HG02798 (cell line): Measurements from ENCODE around the gene SRSF4.
"Not testable (repeated sequence)": the region's sequence is repeated elsewhere in the genome, so short reads cannot be mapped to it uniquely, and the experiment has no call there.

Source experiments
- ATAC-seq: cut with Tn5 transposase; IDR thresholded peaks from one replicate; pipeline ENCODE4 v1.9.1; 2021; ENCODE audit warnings: mild to moderate bottlenecking; ENCODE audit not compliant: unreplicated experiment, poor library complexity

The SRSF4 gene

GRCh38 chr1:29166291-29166878, 15.3 kb downstream of the SRSF4 start:
- ATAC-seq: no peak

- no peak for ATAC-seq
Observed at GRCh38 chr1:29164588-29164987, 17.1 kb downstream of the SRSF4 start.

GRCh38 chr1:29162476-29163138, 19.1 kb downstream of the SRSF4 start:
- ATAC-seq: no peak

GRCh38 chr1:29162025-29162424, 19.7 kb downstream of the SRSF4 start:
- ATAC-seq: no peak

- ATAC-seq: no peak
Observed at GRCh38 chr1:29159773-29160172, 21.9 kb downstream of the SRSF4 start.

- no peak for ATAC-seq
Observed at GRCh38 chr1:29157269-29157601, 24.5 kb downstream of the SRSF4 start.

GRCh38 chr1:29156543-29157268, 25.0 kb downstream of the SRSF4 start:
- no peak for ATAC-seq

GRCh38 chr1:29152046-29152805, 29.5 kb downstream of the SRSF4 start:
- ATAC-seq: no peak

- not testable (repeated sequence) for ATAC-seq
Observed at GRCh38 chr1:29150346-29150745, 31.4 kb downstream of the SRSF4 start.

- no peak for ATAC-seq
Observed at GRCh38 chr1:29148656-29149491, 32.8 kb downstream of the SRSF4 start.

GRCh38 chr1:29145739-29146437, 35.8 kb downstream of the SRSF4 start:
- ATAC-seq: no peak

- no peak for ATAC-seq
Observed at GRCh38 chr1:29144178-29144577, 37.5 kb downstream of the SRSF4 start.

GRCh38 chr1:29142714-29143113, 39.0 kb downstream of the SRSF4 start:
- no peak for ATAC-seq

GRCh38 chr1:29136391-29136915, 45.2 kb downstream of the SRSF4 start:
- no peak for ATAC-seq

GRCh38 chr1:29134695-29135028, 47.0 kb downstream of the SRSF4 start:
- ATAC-seq: no peak

- no peak for ATAC-seq
Observed at GRCh38 chr1:29133861-29134694, 47.6 kb downstream of the SRSF4 start.

- not testable (repeated sequence) for ATAC-seq
Observed at GRCh38 chr1:29131056-29131455, 50.6 kb downstream of the SRSF4 start.

- no peak for ATAC-seq
Observed at GRCh38 chr1:29129916-29130315, 51.8 kb downstream of the SRSF4 start.

- no peak for ATAC-seq
Observed at GRCh38 chr1:29128739-29129138, 53.0 kb downstream of the SRSF4 start.
